Liver (tissue), 3 donors: ENCODE data around the gene RNF34.

ENCODE experiments used
- CTCF ChIP-seq: fragments of 150-350 bp; IDR thresholded peaks from 2 replicates; pipeline ENCODE4 v1.5.1; 2017; ENCODE audit warnings: improper control_type of control experiment, low read depth, low read length; ENCODE audit not compliant: missing input control
- FOXA1 ChIP-seq: IDR thresholded peaks from 2 replicates; pipeline ENCODE4 v1.6.1; 2016; ENCODE audit warnings: antibody characterized with exemption
- GABPA ChIP-seq, 2 donors: IDR thresholded peaks in 1 of 2; conservative IDR thresholded peaks in 1 of 2; 2 replicates each; pipeline ENCODE4 v1.6.1; 2016; ENCODE audit warnings: antibody characterized with exemption in 2 of 2, mild to moderate bottlenecking in 1 of 2, moderate library complexity in 1 of 2
- HNF4G ChIP-seq: IDR thresholded peaks from 2 replicates; pipeline ENCODE4 v1.6.1; 2016; ENCODE audit warnings: antibody characterized with exemption
- JUND ChIP-seq, 2 donors: IDR thresholded peaks; 2 replicates each; pipeline ENCODE4 v1.6.1; 2016; ENCODE audit warnings: antibody characterized with exemption in 2 of 2
- MAX ChIP-seq: IDR thresholded peaks from 2 replicates; pipeline ENCODE4 v1.6.1; 2016; ENCODE audit warnings: antibody characterized with exemption
- RAD21 ChIP-seq, 2 donors: IDR thresholded peaks; 2 replicates each; pipeline ENCODE4 v1.6.1; 2016; ENCODE audit warnings: antibody characterized with exemption in 2 of 2, mild to moderate bottlenecking in 2 of 2
- TAF1 ChIP-seq: conservative IDR thresholded peaks from 2 replicates; pipeline ENCODE4 v1.6.1; 2016; ENCODE audit warnings: antibody characterized with exemption, mild to moderate bottlenecking
- YY1 ChIP-seq: IDR thresholded peaks from 2 replicates; pipeline ENCODE4 v1.6.1; 2016; ENCODE audit warnings: antibody characterized with exemption, mild to moderate bottlenecking
- donor health status: healthy.
- donor health status: healthy.

GRCh38 chr12:121438905-121439304, 39.0 kb downstream of the RNF34 start:
- no peak for TF ChIP-seq GABPA (IDR thresholded peaks at IDR 0.05 in 1 of 2, conservative IDR thresholded peaks at IDR 0.05 in 1 of 2)
- TF ChIP-seq RAD21 (IDR thresholded peaks at IDR 0.05) = no peak
- no peak for TF ChIP-seq YY1
- TF ChIP-seq TAF1 = no peak
- TF ChIP-seq CTCF = no peak
- TF ChIP-seq MAX = no peak
- no peak for TF ChIP-seq HNF4G
- TF ChIP-seq FOXA1 = no peak
- no peak for TF ChIP-seq JUND (IDR thresholded peaks at IDR 0.05)
